K562 treated with DMSO at 1 percent for 12 hours (cell line): ENCODE results near the gene CA9. TPM values are rescaled to one million over a fixed set of nuclear protein-coding genes. Genes with fewer than 3 reads are reported as not detected.

Source experiments
- total RNA-seq: library from RNA; unstranded; fragments of 300-600 nt; gene quantifications from 2 replicates; pipeline ENCODE4 v1.2.3, GENCODE V29; 2022; ENCODE audit not compliant: insufficient read depth

Gene CA9
- total RNA-seq = 0.68 and 6.6 TPM in 2 replicates

GRCh38 chr9:35673132-35674024 is at the start of gene CA9:
TSS of gene CA9 (plus strand) at chr9:35673928. CDS start at chr9:35673960, 32 bp downstream.

GRCh38 chr9:35650341-35651158 is 23.2 kb upstream of the CA9 start, which contains the start of gene SIT1:
TSS of gene SIT1 (minus strand) at chr9:35650931. CDS start at chr9:35650853, 78 bp downstream.

GRCh38 chr9:35657546-35658136 is 16.1 kb upstream of the CA9 start, which contains the start of gene RMRP:
TSS of gene RMRP (minus strand) at chr9:35658019.

GRCh38 chr9:35658137-35658967 is 15.4 kb upstream of the CA9 start, which contains the start of gene CCDC107:
TSS of gene CCDC107 (plus strand) at chr9:35658292. CDS start at chr9:35658380, 88 bp downstream.

GRCh38 chr9:35664531-35665470 is 8.9 kb upstream of the CA9 start, which contains the start of gene ARHGEF39:
TSS of gene ARHGEF39 (minus strand) at chr9:35665195. CDS start at chr9:35665169, 26 bp downstream.

GRCh38 chr9:35689542-35690293 is 16.0 kb downstream of the CA9 start, which contains the start of gene TPM2:
TSS of gene TPM2 (minus strand) at chr9:35689925. CDS start at chr9:35689817, 108 bp downstream.

Other genes with a start within 250 kb of the CA9 start
- 4.4 and 10.3 TPM in 2 replicates for gene RUSC2, start 183.8 kb upstream of the CA9 start, total RNA-seq
- 10.3 and 21.6 TPM in 2 replicates for gene TESK1, start 68.7 kb upstream of the CA9 start, total RNA-seq
- gene CD72, start 55.5 kb upstream of the CA9 start, total RNA-seq = 1.2 TPM in 1 of 2 replicates, not detected in the other
- not detected in 2 replicates for gene SIT1, start 23.0 kb upstream of the CA9 start, total RNA-seq
- gene RMRP, start 15.9 kb upstream of the CA9 start, total RNA-seq = not detected in 2 replicates
- 16.5 and 19.3 TPM in 2 replicates for gene CCDC107, start 15.6 kb upstream of the CA9 start, total RNA-seq
- gene ARHGEF39, start 8.7 kb upstream of the CA9 start, total RNA-seq = 6.5 and 15.3 TPM in 2 replicates
- gene TPM2, start 16.0 kb downstream of the CA9 start, total RNA-seq = 3.0 and 3.1 TPM in 2 replicates
- gene TLN1, start 58.3 kb downstream of the CA9 start, total RNA-seq = 73.8 and 145 TPM in 2 replicates
- 31.0 and 35.1 TPM in 2 replicates for gene CREB3, start 58.7 kb downstream of the CA9 start, total RNA-seq
- 30.1 and 65.7 TPM in 2 replicates for gene GBA2, start 75.3 kb downstream of the CA9 start, total RNA-seq
- gene RGP1, start 75.4 kb downstream of the CA9 start, total RNA-seq = 3.0 and 13.3 TPM in 2 replicates
- not detected in 2 replicates for gene MSMP, start 80.3 kb downstream of the CA9 start, total RNA-seq
- gene NPR2, start 117.7 kb downstream of the CA9 start, total RNA-seq = 1.5 and 3.2 TPM in 2 replicates
- not detected in 2 replicates for gene SPAG8, start 138.3 kb downstream of the CA9 start, total RNA-seq
- gene HINT2, start 141.1 kb downstream of the CA9 start, total RNA-seq = 60.7 and 93.3 TPM in 2 replicates
- gene FAM221B, start 154.8 kb downstream of the CA9 start, total RNA-seq = not detected in 2 replicates
- gene TMEM8B, start 155.3 kb downstream of the CA9 start, total RNA-seq = 2.4 and 4.2 TPM in 2 replicates
- not detected in 2 replicates for gene OR13J1, start 196.5 kb downstream of the CA9 start, total RNA-seq
- gene HRCT1, start 232.3 kb downstream of the CA9 start, total RNA-seq = not detected in 2 replicates
- gene SPAAR, start 235.6 kb downstream of the CA9 start, total RNA-seq = not detected in 2 replicates